Measurements from ENCODE around the gene ICAM3.
"Not testable (repeated sequence)": the region's sequence is repeated elsewhere in the genome, so short reads cannot be mapped to it uniquely, and the experiment has no call there.

Gene ICAM3

DNA sequence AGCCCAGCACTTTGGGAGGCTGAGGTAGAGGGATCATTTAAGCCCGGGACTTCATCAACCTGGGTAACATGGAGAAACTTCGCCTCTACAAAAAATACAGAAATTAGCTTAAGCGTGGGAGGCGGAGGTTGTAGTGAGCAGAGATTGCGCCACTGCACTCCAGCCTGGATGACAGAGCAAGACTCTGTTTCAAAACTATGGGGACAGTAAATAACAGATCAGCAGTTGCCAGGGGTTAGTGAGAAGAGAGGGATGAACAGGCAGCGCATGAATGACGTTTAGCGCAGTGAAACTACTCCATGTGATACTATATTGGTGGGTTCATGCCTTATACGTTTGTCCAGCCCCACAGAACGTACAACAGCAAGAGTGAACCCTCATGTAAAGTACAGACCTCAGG lies 7.1 kb upstream of the ICAM3 start:
- DNase-seq (ENCODE audit: low spot score) = no peak

DNA sequence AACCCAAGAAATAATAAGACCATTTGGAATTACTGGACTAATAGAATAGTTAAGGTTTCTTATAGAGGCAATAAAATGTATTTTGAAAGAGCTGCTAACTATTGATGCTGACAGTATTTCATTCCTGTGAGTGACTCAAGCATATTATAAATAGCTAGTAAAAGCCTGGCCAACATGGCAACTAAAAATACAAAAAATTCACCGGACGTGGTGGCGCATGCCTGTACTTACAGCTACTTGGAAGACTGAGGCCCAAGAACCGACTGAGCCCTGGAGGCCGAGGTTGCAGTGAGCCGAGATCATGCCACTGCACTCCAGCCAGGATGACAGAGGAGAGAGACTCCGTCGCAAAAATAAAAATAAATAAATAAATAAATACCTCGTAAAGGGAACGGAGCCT lies 5.4 kb upstream of the ICAM3 start:
- no peak for DNase-seq (ENCODE audit: low spot score)

DNA sequence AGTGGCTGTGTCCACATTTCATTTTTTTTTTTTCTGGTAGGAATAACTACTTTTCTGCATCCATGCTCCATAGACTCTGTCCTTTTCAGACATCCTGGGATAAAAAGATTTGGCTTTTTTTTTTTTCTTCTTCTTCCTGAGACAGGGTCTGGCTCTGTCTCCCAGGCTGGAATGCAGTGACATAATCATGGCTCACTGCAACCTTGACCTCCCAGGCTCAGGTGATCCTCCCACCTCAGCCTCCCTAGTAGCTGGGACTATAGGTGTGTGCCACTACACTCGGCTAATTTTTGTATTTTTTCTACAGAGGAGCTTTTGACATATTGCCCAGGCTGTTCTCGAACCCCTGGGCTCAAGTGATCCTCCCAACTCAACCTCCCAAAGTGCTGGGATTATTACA lies 4.1 kb upstream of the ICAM3 start:
- DNase-seq (ENCODE audit: low spot score) = no peak

DNA sequence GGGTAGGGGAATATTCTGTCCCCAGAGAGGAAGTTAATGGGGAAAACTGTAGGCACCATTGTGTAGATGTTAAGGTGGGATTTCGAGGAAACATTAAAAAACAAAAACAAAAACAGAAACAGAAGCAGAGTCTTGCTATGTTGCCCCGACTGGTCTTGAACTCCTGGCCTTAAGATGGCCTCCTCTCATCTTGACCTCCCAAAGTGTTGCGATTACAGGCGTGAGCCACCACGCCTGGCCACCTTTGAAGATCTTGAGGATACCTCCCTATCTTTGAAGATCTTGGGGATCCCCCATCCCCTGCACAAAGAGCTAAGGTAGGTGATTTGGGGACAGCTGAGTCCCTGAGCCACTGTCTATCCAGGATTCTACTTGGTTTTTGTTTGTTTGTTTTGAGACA lies 553 bp upstream of the ICAM3 start:
- no peak for DNase-seq (ENCODE audit: low spot score)

DNA sequence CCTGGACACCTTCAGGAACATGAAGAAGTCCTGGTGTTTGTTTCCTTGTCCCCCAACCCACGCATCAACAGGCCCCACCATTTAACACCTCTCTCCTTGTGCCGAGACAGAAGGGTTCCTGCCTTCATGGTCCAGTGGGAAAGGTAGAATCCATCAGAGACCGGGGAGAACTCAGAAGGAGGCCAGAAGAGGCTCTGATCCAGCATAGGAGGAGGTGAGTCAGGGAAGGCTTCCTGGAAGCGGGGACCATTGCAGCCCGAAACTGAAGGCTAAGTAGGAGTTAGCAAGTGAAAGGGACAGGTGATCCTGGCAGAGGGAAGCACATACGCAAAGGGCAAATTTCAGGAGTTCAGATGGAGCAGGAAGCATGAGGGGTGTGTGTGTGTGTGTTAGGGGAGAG lies 484 bp downstream of the ICAM3 start:
- no peak for DNase-seq (ENCODE audit: low spot score)

DNA sequence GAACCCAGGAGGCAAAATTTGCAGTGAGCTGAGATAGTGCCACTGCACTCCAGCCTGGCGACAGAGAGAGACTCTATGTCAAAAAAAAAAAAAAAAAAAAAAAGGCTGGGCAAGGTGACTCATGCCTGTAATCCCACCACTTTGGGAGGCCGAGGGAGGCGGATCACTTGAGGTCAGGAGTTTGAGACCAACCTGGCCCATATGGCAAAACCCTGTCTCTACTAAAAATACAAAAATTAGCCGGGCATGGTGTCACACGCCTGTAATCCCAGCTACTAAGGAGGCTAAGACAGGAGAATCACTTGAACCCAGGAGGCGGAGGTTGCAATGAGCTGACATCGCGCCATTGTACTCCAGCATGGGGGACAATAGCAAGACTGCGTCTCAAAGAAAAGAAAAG lies 2.7 kb downstream of the ICAM3 start:
- DNase-seq (ENCODE audit: low spot score) = not testable (repeated sequence)

DNA sequence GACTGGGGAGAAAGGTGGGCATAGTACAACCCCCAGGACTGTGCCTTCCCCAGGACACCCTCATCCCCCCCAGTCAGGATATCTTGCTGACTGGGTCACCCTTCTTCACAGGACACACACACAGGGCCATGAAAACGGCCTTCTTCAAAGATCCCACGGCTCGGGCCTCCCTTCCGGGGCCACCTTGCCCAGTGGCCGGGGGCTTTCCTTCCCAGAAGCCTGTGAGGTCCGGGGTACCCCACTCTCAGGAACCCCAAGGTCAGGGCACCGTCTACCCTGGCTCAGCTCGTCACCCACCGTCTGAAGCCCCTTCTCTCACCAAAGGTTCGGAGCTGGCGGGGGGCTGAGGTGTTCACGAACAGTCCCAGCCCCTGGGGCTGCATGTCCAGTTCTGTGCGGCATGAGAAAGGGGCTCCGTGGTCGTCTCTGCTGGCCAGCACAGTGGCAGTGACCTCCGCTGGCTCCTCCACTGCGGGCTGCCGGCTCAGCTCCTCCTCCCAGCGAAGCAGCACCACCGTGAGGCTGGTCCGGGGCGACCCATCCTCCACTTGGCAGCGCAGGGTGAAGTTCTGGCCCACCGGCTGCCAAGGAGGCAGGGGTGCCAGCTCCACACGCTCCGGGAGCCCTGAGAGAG lies 4.0 kb downstream of the ICAM3 start:
- no peak for DNase-seq (ENCODE audit: low spot score)

DNA sequence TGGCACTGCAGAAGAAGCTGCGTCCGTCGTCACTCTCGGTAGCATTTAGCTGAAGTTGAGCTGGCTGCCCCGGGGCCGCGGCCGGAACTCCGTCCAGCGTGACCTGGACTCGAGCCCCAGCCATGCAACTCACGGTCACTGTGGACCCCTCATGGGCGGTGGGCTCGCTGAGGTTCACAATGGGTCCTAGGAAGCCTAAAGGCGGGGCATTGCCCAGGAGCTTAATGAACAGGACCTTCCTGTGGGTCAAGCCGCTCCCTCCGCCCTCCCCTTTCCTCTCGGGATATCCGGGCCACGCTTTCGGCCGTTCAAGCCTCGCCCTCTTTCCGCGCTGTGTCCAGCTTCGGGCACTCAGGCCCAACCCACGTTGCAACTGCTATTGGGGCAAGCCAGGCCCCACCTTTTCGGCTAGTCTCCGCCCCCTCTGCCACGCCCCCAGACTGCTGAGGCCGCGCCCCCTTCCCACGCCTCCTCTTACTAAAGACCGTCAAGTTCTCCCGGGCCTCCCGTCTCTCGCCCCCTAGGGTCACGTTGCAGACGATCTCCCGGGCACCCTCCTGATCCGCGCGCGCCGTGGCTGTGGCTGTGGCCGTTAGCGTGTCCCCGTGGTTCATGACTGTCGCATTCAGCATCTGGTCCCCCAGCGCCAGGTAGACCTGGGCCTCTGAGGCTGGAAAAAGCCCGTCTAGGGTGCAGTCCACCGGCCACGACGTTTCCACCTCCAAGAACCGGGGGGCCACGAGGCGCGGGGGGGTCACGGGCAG lies 4.7 kb downstream of the ICAM3 start:
- peak; percentile 24 for DNase-seq (ENCODE audit: low spot score)

DNA sequence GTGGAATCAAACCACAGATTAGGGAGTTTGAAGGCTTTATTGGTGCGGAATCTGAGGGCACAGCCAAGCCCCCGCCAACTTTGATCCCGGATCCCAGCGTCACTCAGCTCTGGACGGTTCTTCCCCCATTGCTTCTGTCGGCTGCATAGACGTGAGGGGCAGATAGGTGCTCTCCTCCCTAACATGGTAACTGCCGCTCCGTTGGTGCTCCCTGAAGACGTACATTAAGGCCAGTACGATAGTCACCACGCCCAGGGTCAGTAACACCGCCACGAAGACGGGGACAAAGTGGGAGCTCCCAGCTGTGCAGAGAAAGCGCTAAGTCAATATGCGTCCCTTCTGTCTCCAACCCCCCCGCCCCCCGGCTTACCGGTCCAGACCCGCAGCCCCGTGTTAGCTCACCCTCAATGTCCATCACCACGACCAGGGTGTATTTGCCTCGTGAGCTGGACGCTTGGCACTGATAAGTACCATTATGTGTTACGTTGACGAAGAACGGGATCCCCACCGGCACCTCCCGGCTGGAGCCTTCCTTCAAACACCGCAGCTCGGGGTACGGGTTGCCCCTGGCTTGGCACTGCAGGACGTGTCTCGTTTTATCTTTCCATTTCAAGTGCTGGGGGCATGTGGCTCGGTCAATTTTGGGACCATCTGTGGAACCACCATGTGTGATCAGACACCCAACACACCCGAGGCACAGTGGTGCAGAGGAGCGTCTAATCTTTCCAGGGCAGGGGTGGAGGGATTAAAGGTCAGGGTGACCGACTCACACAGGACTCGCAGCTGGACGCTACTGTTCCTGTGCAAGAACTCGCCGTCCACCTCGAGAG lies 5.5 kb downstream of the ICAM3 start:
- no peak for DNase-seq (ENCODE audit: low spot score)

DNA sequence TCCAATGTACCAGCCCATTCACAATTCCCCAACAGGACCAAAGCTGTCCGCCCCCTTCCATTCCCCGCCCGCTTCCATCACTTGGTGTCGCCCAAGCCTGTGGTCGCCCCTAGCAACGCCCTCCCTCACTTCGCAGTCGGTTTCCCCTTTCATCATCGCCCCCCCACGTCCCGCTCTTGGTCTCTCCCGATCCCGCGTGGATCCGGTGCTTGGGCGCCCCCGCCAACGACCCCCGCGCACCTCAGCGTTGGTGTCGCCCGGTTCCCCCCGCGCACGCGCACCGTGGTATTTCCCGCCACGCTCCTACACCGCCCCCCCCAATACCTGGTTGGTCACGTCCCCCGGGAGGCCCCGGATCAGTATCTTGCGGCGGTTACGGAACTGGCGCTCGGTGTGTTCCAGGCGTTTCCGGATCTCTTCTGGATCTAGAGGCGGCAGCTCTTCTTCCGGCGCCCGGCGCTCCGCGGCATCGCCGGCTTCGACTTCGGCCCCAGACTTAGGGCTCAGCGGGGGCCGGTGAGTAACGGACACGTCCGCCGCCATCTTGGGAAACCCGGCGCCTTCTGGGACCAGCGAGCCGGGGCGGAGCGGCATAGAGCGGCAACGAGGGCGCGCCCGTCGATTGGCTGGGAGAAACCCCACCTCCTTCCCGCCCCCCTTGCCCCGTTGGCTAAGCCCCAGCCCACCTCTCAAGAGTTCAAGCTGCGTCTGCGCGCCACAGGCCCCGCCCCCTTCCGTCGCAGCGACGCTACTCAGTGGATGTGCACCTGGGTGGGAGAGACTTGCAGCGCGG lies 6.3 kb downstream of the ICAM3 start, which contains the start of gene RAVER1:
Gene RAVER1, minus strand, starts transcription at position 565 of the 793 bp plus-strand sequence. Its CDS starts 22 bp downstream, at position 543.
- DNase-seq (ENCODE audit: low spot score) = peak; percentile 96

DNA sequence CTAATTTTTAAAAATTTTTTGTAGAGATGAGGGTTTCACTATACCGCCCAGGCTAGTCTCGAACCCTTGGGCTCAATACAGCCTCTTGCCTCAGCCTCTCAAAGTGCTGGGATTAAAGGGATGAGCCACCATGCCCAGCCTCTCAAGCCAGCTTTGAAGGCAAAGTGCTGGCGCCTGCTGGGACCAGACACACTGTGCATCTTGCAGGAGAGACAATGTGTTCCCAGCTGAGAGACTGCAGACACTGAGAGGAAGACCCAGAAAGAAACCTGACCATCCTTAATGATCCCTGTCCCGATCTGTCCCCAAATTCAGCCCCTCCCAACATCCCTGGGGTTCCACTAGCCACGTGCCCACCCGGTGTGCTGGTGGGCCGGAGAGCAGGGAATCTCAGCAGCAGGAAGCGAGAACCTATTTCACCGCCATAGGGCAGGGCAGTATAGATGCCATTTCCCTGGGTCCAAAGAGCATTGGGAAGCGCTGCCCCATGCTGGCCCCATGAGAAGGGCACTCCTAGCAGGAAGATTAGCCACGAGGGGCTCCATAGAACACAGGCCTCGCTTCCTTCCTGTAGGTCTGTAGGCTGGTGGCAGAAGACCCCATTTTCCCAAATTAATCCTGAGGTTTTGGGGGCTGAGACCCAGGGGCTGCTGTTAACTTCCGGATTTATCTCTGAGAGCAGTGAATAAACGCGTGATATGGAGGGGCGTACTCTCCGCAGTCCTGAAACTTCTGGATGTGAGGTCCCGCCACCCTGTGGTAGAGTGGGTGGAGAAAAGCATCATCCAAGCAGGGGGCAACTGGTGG lies 7.1 kb downstream of the ICAM3 start:
- DNase-seq (ENCODE audit: low spot score) = no peak

DNA sequence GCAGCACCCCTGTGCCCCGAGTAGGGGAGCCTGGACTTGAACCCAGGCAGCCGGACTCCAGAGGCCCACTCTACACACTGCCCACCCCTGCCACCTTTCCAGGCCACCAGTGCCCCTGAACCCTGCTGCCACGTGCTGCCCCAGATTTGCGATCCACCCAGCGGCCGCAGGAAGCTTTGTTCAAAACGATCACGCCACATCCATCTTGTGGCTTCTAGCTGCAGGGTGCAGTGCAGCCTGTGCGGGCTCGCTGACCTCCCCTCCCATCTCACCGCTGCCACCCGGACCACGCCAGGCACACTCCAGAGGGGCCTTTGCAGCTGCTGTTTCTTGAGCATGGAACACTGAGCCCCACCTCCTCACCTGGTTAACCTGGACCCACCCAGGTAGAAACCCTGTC lies 9.9 kb downstream of the ICAM3 start:
- DNase-seq (ENCODE audit: low spot score) = no peak

DNA sequence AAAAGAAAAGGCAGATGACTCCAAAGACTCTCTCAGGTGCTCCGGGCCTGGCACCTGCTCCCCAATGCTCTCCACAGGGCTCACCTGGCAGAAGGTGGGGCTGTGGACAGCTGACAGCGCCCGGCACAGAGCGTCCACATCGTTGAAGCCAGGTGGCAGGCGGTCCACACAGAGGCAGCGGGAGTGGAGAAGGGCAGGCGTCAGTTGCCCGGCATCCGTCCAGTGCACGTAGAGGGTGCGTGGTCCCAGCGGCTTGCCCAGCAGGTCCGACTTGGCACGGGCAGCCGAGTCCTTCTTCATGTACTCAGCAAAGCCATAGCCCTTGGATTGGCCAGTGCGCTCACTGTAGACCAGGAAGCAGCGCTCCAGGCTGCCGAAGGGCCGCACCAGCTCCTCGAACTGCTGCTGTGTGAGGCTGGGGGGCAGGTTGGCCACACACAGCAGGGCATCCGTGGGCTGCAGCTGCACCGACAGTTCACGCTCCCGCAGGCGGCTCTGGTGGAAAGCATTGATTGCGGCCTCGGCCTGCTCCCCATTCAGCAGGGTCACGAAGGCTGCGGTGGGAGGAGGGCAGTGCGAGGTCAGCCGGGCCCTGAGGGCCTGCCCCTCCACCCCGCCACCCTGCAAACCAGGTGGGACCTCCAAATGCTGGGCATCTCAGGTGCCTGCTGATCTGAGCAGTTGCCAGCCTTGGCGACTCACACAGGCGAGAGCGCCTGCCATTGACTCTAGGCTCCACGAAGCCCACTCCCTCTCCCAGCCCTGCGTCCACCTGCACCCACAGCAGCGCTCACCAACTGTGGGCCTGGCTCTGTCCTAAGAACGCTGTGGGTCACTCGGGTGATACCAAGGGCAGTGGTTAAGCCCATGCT lies 10.6 kb downstream of the ICAM3 start:
- DNase-seq (ENCODE audit: low spot score) = no peak

DNA sequence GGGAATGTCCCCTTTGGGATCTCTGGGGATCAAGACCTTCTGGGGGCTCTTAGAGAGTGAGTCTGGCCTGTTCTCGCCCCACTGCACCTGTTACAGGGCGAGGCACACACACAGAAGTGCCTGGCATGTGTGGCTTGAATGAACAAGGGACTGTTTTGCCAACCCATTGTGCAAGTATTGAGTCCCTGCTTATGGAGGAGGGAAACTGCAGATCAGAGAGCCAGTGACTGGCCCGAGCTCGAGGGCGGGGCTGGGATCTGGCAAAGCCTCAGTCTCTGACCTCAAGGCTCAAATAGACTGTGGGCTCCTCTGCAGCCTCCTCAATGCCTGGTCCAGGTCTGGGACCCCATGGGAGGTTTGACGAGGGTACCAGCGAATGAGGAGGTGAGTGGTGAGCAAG lies 11.6 kb downstream of the ICAM3 start:
- DNase-seq (ENCODE audit: low spot score) = no peak

DNA sequence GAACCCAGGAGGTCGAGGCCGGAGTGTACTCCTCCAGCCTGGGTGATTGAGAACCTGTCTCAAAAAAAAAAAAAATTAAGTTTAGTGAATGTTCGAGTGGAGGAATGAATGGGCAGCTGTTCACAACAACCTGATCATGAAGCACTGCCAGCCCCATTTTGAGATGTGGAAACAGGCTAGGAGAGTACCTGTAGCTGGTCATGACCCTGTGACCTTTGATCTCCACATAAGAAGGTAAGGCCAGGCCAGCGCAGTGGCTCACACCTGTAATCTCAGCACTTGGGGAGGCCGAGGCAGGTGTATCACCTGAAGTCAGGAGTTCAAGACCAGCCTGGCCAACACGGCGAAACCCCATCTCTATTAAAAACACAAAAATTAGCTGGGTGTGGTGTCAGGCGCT lies 13.7 kb downstream of the ICAM3 start:
- no peak for DNase-seq (ENCODE audit: low spot score)

DNA sequence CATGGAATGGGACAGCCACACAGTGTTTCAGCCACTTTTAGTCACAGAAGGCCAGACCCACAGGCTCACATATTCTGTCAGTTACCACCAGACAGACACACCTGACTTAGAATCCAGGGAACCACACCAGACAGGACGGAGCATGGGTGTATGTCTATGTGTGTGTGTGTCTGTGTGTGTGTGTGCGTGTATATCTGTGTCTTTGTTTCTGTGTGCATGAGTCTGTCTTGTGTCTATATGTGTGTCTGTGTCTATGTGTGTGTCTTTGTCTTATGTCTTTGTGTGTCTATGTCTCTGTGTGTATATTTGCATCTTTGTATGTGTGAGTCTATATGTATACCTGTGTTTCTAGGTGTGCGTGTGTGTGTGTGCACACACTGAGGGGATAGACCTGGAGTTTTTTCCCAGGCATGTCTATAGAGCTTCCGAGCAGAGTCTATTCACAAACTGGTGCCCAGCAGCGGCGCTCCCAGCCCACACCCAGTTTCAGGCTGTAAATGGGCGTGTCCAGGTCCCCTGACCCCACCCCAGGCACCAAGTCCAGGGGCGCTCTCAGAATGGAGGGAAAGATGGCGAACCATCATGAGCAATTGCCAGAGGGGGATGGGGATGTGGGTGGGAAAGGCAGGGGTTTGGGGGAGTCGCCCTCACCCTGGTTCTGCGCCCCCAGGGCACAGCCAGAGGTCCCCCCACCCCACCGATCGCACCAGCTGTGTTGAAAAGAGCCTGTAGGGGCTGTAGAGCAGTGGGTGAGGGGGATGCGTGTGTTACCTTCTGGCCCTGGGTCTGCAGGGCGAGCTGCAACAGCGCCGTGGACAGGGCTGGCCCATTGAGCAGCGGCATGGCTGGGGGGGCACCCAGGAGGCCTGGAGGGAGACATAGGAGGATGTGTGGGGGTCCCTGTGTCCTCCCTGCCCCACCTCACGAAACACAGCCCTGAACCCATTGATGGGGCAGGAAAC lies 17.3 kb downstream of the ICAM3 start:
- no peak for DNase-seq (ENCODE audit: low spot score)

DNA sequence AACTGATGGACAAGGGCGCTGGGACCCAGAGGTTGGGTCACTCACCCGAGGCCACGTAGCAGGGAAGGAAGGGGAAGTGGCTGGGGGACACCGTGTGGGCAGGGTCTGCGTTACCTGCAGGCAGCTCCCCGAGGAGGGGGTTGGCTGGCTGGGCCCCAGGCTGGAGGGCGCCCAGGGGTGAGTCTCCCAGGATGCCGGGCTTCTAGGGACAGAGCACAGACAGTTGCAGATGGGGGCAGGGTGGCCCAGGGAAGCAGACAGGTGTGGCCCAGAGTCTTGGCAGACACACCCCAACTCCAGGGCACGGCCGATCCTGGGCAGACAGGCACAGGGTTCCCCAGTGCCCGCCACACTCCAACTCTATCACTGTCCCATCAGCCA lies 18.0 kb downstream of the ICAM3 start:
- DNase-seq (ENCODE audit: low spot score) = no peak

DNA sequence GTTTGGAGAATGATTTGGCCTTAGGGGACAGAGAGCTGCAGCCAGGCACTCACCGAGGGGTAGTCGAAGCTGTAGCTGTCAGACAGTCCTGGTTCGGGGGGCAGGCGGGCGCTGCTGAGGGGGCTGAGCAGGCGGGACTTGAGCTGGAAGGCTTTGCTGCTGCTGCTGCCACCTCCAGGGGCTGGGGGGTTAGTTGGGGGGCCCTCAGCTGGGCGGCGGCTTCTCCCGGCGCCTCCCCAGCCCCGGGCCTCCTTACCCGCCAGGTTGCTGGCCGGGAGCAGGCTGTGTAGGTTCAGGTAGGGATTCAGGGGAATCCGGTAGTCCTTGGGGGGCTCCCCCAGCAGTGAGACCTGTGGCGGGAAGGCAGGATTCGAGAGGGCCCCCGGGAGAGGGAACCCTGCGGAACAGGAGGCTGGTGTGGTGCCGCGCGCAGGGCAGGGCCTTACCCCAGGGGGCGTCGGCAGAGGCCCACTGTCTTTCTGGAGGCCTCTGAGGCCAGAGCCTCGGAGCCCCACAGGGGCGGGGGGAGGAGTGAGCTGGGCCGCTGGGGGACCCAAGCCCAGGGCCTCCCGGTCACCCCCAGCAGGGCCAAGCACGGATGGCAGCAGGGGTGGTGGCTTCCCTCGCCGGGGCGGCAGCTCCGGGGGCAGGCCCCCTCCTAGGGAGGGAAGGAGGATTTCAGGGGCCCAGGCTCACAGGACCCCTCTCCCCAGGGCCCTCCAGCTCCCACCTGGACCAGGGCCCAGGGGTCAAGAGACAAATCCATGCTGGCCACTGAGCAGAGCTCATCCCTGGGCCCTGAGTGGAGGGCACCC lies 18.6 kb downstream of the ICAM3 start:
- no peak for DNase-seq (ENCODE audit: low spot score)

Measured in hematopoietic multipotent progenitor cell treated with erythropoietin and hydrocortisone succinate and interleukin-3 and kit ligand, for 17 days (in vitro differentiated cells).